8988T (cell line): Measurements from ENCODE around the gene POGLUT2.

ENCODE experiments used
- DNase-seq: peaks from one replicate; pipeline ENCODE4 v3.0.0; 2011

The POGLUT2 gene

GRCh38 chr13:102761071-102761470, 37.7 kb downstream of the POGLUT2 start:
- DNase-seq = no peak

DNA sequence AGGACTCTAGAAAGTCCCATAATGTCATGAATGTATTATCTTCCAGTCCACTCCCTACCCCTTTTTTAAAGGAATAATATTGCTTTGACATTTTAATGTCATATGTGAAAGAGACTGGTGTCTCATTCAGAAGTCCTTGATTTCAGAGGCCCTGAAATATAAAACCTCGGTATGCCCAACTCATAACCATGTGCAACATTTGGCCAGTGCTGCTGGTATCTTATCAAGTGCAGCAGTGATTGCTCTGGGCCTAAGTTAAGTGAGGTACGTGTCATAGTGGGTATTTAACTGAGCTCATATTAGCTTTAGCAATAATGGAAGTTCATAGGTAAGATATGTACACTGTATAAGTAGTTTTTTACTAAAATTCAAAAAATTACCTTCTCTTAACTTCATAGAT, 39.9 kb downstream of the POGLUT2 start:
- DNase-seq = no peak

DNA sequence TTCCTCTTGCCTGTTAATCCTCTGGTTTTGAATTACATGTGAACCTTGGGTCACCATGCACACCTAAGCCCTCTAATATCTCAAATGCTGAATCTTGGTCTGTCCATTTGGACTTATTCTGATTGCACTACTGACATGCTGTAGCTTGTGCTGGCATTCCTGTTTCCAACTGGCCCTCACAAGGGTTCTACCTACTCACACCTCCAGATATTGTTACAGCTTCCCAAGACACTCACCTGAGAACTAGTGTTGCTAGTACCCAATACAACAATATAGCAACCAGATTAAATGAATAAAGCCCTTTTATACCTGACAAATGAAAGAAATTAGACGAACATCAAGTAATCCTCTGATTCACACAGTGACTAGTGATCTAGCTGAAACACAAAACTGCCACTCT, 41.8 kb downstream of the POGLUT2 start:
- DNase-seq = no peak

- no peak for DNase-seq
Measured at GRCh38 chr13:102751886-102752285, 46.9 kb downstream of the POGLUT2 start.

DNA sequence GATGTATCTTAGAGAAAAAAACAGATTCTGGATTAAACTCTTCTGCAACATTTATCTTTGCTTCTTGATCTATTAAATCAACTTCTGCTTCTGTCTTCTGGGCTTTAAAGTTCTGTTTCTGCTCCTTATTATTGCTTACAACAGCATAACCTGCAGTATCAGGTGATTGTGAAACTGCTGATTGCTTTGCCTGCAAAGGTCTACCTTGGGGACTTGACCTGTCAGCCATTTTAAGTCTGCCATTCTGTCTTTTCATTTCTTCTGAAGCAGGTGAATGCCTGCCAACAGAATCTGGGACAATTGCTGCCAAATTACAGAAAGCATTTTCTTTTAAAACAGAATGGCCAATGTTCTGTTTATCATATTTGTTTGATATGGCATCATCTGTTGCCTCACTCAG, 56.3 kb downstream of the POGLUT2 start:
- DNase-seq = no peak

GRCh38 chr13:102742101-102742500, 56.7 kb downstream of the POGLUT2 start:
- DNase-seq = no peak
